NCI-H1694 (cell line): ENCODE measurements around the gene CYP1B1.
"Not testable (repeated sequence)": the region's sequence is repeated elsewhere in the genome, so short reads cannot be mapped to it uniquely, and the experiment has no call there.

ENCODE experiments used
- DNase-seq: peaks from one replicate; lab custom pipeline; 2025; lab: John Stamatoyannopoulos, UW

Gene CYP1B1

DNA sequence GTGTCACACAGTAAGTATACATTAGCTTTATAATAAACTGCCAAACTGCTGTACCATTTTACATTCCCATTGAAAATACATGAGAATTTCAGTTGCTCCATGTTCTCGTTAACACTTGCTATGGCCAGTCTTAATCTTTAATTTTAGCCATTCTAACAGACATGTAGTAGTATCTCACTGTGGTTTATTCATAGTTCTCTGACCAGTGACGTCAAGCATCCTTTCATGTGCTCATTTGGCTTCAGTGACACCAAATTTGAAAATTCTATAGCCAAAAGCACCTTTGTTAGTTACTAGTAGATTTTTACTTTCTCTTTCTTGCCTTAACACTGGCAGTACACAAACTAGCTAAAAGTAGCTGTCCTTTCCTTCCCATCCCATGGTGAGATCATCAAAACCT lies 43.0 kb downstream of the CYP1B1 start:
- no peak for DNase-seq

DNA sequence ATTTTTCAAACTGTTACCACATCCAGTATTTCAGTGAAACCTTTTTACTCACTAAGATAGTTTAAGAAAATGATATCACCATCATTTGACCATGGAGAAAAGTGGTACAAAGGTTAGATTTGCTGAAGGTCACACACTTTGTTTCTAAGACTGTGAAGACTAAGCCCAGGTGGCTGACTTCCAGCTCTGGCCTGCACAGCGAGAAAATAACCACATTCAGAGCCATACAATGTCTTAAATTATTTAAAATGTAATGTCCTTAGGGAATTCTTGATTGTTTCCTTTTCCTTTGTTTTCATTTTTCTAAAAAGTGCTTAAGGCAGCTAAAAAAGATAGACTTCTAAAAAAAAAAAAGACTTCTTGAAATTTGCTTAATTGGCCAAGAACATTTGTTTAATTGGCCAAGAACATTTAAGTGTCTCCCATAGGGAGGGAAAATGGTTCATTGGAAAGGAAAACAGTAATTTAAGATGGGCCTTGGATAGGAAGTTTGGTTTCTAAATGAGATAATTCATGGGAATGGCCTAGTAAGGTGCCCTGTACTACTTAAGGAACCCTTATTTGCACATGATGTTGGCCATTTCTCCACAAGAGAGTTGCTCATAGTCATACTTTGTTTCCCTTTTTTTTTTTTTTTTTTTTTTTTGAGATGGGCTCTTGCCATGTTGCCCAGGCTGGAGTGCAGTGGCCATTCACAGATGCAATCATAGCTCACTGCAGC lies 45.2 kb downstream of the CYP1B1 start:
- no peak for DNase-seq

DNA sequence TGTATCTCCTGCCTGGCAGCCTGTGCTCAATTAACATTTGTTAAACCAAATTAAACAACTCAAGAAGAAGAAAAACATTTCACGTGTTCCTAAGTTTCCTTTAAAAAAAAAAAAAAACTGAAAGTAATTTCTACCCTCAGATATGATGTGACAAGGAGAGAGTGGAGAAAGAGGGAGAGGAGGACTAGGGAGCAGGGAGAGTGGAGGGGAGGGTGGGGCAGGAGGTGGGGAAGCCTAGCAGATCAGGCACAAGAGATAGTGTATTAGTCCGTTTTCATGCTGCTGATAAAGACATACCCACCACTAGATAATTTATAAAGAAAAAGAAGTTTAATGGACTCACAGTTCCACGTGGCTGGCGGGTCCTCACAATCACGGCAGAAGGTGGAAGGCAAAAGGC lies 46.4 kb downstream of the CYP1B1 start:
- DNase-seq = no peak

DNA sequence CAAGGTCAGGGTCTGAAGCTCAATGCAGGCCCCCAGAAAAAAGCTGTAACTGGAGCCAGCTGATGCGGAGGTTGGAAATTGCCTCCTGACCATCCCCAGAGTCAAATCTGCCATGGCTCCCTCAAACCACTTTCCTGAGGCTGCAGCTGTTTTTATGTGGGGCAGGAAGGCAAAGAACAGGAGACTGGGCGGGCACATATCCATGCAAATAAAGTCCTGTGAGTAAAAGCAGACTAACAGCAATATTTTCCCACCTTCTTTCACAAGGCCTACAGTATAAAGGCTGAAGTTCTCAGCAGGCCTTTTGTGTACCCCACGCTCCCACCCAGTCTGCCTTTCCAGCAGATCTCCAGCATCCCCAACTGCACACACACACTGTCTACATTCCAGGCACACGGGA lies 47.1 kb downstream of the CYP1B1 start:
- no peak for DNase-seq

DNA sequence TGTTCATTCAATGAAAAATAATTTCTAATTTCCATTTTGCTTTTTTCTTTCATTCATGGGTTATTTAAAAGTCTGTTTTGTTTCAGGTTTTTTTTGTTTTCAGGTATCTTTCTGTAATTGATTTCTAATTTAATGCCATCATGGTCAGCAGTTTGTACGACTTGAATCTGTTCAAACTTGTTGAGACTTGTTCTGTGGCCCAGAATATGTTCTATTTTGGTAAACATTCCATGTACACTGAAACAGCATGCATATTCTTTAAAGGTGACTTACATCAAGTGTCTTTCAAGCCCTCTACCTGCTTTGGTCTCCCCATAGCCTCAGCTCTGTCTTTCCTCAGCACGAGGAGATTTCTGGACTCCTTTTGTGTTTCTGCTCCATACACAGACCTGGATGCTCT lies 49.1 kb downstream of the CYP1B1 start:
- no peak for DNase-seq

DNA sequence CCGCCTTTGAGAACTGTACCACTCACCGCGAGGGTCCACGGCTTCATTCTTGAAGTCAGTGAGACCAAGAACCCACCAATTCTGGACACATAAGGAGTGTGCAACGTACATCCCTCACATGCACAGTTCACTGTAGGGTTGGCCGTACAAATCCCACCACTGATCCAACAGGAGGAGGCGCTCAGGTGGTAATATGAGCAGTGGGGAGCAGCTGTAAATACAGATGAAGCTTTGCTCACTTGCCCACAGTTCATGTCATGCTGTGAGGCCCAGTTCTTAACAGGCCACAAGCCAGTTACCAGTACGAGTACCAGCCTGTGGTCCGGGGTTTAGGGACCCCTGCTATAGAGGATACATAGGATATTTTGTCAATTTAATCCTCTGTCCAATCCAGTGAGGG lies 54.4 kb downstream of the CYP1B1 start:
- DNase-seq = no peak

DNA sequence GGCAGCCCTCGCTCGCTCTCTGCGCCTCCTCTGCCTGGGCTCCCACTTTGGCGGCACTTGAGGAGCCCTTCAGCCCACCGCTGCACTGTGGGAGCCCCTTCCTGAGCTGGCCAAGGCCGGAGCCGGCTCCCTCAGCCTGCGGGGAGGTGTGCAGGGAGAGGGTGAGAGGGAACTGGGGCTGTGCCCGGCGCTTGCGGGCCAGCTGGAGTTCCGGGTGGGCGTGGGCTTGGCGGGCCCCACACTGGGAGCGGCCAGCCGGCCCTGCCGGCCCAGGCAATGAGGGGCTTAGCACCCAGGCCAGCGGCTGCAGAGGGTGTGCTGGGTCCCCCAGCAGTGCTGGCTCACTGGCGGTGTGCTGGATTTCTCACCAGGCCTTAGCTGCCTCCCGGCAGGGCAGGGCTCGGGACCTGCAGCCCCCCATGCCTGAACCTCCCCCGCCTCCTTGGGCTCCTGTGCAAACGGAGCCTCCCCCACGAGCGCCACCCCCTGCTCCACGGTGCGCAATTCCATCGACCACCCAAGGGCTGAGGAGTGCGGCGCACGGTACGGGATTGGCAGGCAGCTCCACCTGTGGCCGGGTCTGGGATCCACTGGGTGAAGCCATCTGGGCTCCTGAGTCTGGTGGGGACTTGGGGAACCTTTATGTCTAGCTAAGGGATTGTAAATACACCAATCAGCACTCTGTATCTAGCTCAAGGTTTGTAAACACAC lies 55.4 kb downstream of the CYP1B1 start:
- DNase-seq = not testable (repeated sequence)

DNA sequence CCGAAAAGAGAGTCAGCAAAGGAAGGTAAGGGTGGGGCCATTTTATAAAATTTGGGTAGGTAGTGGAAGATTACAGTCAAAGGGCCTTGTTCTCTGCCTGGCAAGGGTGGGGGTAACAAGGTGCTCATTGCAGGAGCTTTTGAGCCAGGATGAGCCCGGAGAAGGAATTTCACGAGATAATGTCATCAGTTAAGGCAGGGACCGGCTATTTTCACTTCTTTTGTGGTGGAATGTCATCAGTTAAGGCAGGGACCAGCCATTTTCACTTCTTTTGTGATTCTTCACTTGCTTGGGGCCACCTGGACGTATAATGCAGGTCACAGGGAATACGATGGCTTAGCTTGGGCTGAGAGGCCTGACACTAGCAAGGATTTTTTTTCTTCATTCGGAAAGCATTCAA lies 58.1 kb downstream of the CYP1B1 start:
- no peak for DNase-seq
